Spleen (tissue), 7 donors: ENCODE results near the gene ACTN3.
A peak's percentile ranks its signal among the peaks of the same experiment; 100 is the strongest.

Experiments
- CTCF ChIP-seq, 11 experiments: fragments of 200-600 bp in 7 of 11; fragments of 450-650 bp in 4 of 11; sonication (generic) in 4 of 11; IDR thresholded peaks in 8 of 11; conservative IDR thresholded peaks in 3 of 11; 1 replicate in 7 of 11; 2 replicates in 4 of 11; pipeline versions ENCODE4 v1.4.0 to v1.8.0; 2016 to 2021; ENCODE audit warnings: antibody characterized with exemption in 11 of 11, inconsistent platforms in 4 of 11, mild to moderate bottlenecking in 1 of 11
- POLR2A ChIP-seq, 3 donors: fragments of 450-650 bp; IDR thresholded peaks; one replicate each; pipeline ENCODE4 v1.5.1; 2017; ENCODE audit warnings: antibody characterized with exemption in 3 of 3, mild to moderate bottlenecking in 1 of 3
- POLR2AphosphoS5 ChIP-seq, 3 donors: sonication (generic); formaldehyde crosslinking; IDR thresholded peaks; one replicate each; pipeline ENCODE4 v1.5.1; 2017; ENCODE audit warnings: antibody characterized with exemption in 3 of 3
- donor health status: DM: no; HTN: no; CAD: no; lungs with moderate emphysema.
- donor health status: DM: no; HTN: no; CAD: no.
- donor health status: DM: no; HTN: no; CAD: no.

DNA sequence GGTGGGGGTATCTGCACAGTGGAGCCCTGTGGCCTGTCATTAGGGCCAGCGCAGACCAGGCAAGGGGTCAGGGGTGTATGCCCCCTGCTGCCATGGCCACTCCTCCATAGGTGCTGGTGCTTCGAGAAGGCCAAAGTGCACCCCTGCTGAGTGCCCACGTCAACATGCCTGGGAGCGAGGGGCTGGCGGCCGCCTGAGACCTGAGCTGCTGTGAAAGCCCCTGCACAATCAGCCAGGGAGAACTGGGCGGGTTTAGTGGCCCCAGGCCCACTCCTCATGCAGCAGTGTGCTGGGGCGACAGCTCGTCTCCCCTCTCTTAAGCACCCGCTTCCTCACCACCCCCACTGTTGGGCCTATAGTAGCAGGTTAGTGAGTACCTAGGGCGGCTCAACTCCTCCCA lies 14.9 kb upstream of the ACTN3 start:
- no peak for TF ChIP-seq POLR2A (IDR thresholded peaks at IDR 0.05)
- no peak for TF ChIP-seq CTCF (IDR thresholded peaks at IDR 0.05 in 8 of 11, conservative IDR thresholded peaks at IDR 0.05 in 3 of 11)
- peak in 1 of 3 donors; percentile 49 for TF ChIP-seq POLR2AphosphoS5 (IDR thresholded peaks at IDR 0.05)
